Endodermal cell (in vitro differentiated cells): ENCODE results near the gene NEB. TPM values are rescaled to one million over a fixed set of nuclear protein-coding genes. Genes with fewer than 3 reads are reported as not detected.
"Not testable (repeated sequence)": the region's sequence is repeated elsewhere in the genome, so short reads cannot be mapped to it uniquely, and the experiment has no call there.

Experiments used
- DNase-seq: peaks from one replicate; pipeline ENCODE4 v3.0.0-alpha.2; 2017
- H3K27ac ChIP-seq: 2 replicates; pipeline ENCODE4 v1.5.1; 2013; ENCODE audit warnings: mild to moderate bottlenecking, low read depth, low read length, moderate library complexity
- H3K27me3 ChIP-seq: 2 replicates; pipeline ENCODE4 v1.6.1; 2013; ENCODE audit warnings: mild to moderate bottlenecking, low read length, moderate library complexity; ENCODE audit not compliant: insufficient read depth, control insufficient read depth, poor library complexity, severe bottlenecking
- H3K36me3 ChIP-seq: 2 replicates; pipeline ENCODE4 v1.7.0; 2013; ENCODE audit warnings: mild to moderate bottlenecking, low read length, moderate library complexity; ENCODE audit not compliant: control insufficient read depth, insufficient read depth
- H3K4me1 ChIP-seq: one replicate; pipeline ENCODE4 v1.7.0; 2013; ENCODE audit warnings: low read length; ENCODE audit not compliant: control insufficient read depth, insufficient read depth
- H3K4me3 ChIP-seq: 2 replicates; pipeline ENCODE4 v1.5.1; 2013; ENCODE audit warnings: mild to moderate bottlenecking, low read length, moderate library complexity
- H3K9ac ChIP-seq: 2 replicates; pipeline ENCODE4 v1.6.1; 2013; ENCODE audit warnings: mild to moderate bottlenecking, low read length, moderate library complexity; ENCODE audit not compliant: poor library complexity, severe bottlenecking; ENCODE audit errors: extremely low read depth
- H3K9me3 ChIP-seq: 2 replicates; pipeline ENCODE4 v1.6.1; 2013; ENCODE audit warnings: mild to moderate bottlenecking, low read length, moderate library complexity; ENCODE audit not compliant: control insufficient read depth
- H3K27ac Mint-ChIP-seq: 2 replicates; pipeline ENCODE4 v1.8.0; 2020; ENCODE audit warnings: mixed read lengths
- H3K27me3 Mint-ChIP-seq: 2 replicates; pipeline ENCODE4 v1.8.0; 2021; ENCODE audit warnings: mild to moderate bottlenecking, mixed read lengths; ENCODE audit not compliant: insufficient read depth
- H3K36me3 Mint-ChIP-seq: 2 replicates; pipeline ENCODE4 v1.8.0; 2020; ENCODE audit warnings: low read depth, mixed read lengths
- H3K4me1 Mint-ChIP-seq: 2 replicates; pipeline ENCODE4 v1.8.0; 2020; ENCODE audit warnings: mixed read lengths
- H3K4me3 Mint-ChIP-seq: 2 replicates; pipeline ENCODE4 v1.8.0; 2020; ENCODE audit warnings: mild to moderate bottlenecking, moderate library complexity, mixed read lengths
- H3K9me3 Mint-ChIP-seq: 2 replicates; pipeline ENCODE4 v1.8.0; 2020; ENCODE audit warnings: mild to moderate bottlenecking, mixed read lengths
- CTCF ChIP-seq: fragments of 200-600 bp; sonication (generic); conservative IDR thresholded peaks from 2 replicates; pipeline ENCODE4 v1.5.0; 2021; ENCODE audit warnings: antibody characterized with exemption, mild to moderate bottlenecking
- WGBS, 2 experiments: methylation state at CpG; one replicate each; pipeline versions ENCODE4 v1.1.5 to v1.1.7; 2013; ENCODE audit warnings: missing lambda C conversion rate in 2 of 2, mixed read lengths in 1 of 2; ENCODE audit not compliant: insufficient coverage in 1 of 2, insufficient read length in 1 of 2; 5-methylcytosine and 5-hydroxymethylcytosine counted together
- total RNA-seq, 2 donors: library from RNA; stranded (reverse); fragmentation: NEBNext Ultra II Directional in 1 of 2; extraction: Animal tissue kit (Norgen Biotek cat#: 25700) in 1 of 2; gene quantifications; 2 replicates in 1 of 2; 3 replicates in 1 of 2; pipeline ENCODE4 v1.2.1, GENCODE V29; 2021

The NEB gene
- total RNA-seq, 2 donors from 2014 or later, result 4.4 to 5.4 TPM

- Histone ChIP-seq H3K9me3 (no peaks in the 10 kb centered on the region), H3K27ac (no peak overlapping the region), H3K27me3 (no peaks in the 10 kb centered on the region), H3K36me3 (no peaks in the 10 kb centered on the region), H3K4me1 (no peaks in the 10 kb centered on the region), H3K4me3 (no peak overlapping the region), H3K9ac (no peak overlapping the region)
- no peak for TF ChIP-seq CTCF
- 75% methylated on average over 1 of the region's 1 CpG; no CpG with 5 or more reads in 1 of the 2 experiments for whole genome bisulfite sequencing, 2 experiments
- Mint-ChIP-seq H3K27me3 (no peaks in the 10 kb centered on the region), H3K27ac (no peak overlapping the region), H3K9me3 (no peaks in the 10 kb centered on the region), H3K4me1 (no peaks in the 10 kb centered on the region), H3K36me3 (no peaks in the 10 kb centered on the region), H3K4me3 (no peak overlapping the region)
- DNase-seq, result no peak
These were observed 122.9 kb downstream of the NEB start for GRCh38 chr2:151611351-151611750.

- TF ChIP-seq CTCF, result no peak
- Mint-ChIP-seq H3K9me3 (no peaks in the 10 kb centered on the region), H3K4me3 (no peak overlapping the region), H3K27ac (no peak overlapping the region), H3K4me1 (no peaks in the 10 kb centered on the region), H3K27me3 (no peaks in the 10 kb centered on the region), H3K36me3 (no peaks in the 10 kb centered on the region)
- no peaks in the 10 kb centered on the region for H3K9me3 ChIP-seq
- no peak overlapping the region for H3K27ac ChIP-seq
- WGBS, 2 experiments, result 81 to 95% methylated on average over 2 to 4 of the region's 4 CpGs
- no peak for DNase-seq
- H3K4me3 ChIP-seq, result no peak overlapping the region
- no peaks in the 10 kb centered on the region for H3K36me3 ChIP-seq
- H3K27me3 ChIP-seq, result no peaks in the 10 kb centered on the region
- H3K9ac ChIP-seq, result no peak overlapping the region
- H3K4me1 ChIP-seq, result no peaks in the 10 kb centered on the region
These were observed 124.0 kb downstream of the NEB start for GRCh38 chr2:151610310-151610709.

GRCh38 chr2:151609705-151610104 lies 124.6 kb downstream of the NEB start:
- H3K9me3 Mint-ChIP-seq, result no peaks in the 10 kb centered on the region
- H3K36me3 Mint-ChIP-seq, result no peaks in the 10 kb centered on the region
- no peaks in the 10 kb centered on the region for H3K4me1 Mint-ChIP-seq
- Histone ChIP-seq H3K27ac (no peak overlapping the region), H3K27me3 (no peaks in the 10 kb centered on the region), H3K9ac (no peak overlapping the region), H3K36me3 (no peaks in the 10 kb centered on the region), H3K4me3 (no peak overlapping the region), H3K4me1 (no peaks in the 10 kb centered on the region), H3K9me3 (no peaks in the 10 kb centered on the region)
- TF ChIP-seq CTCF, result no peak
- H3K4me3 Mint-ChIP-seq, result no peak overlapping the region
- 91 to 97% methylated on average over 4 of the region's 4 CpGs for WGBS, 2 experiments
- H3K27me3 Mint-ChIP-seq, result no peaks in the 10 kb centered on the region
- H3K27ac Mint-ChIP-seq, result no peak overlapping the region
- DNase-seq, result no peak

GRCh38 chr2:151607459-151608424 lies 126.5 kb downstream of the NEB start:
- not testable (repeated sequence) for DNase-seq, H3K4me3 Mint-ChIP-seq, H3K27me3 ChIP-seq, H3K4me3 ChIP-seq, H3K9me3 Mint-ChIP-seq, H3K27ac Mint-ChIP-seq, H3K36me3 ChIP-seq, H3K4me1 ChIP-seq, H3K36me3 Mint-ChIP-seq, H3K27ac ChIP-seq, H3K9ac ChIP-seq, H3K27me3 Mint-ChIP-seq, H3K9me3 ChIP-seq, H3K4me1 Mint-ChIP-seq
- no CpG with 5 or more reads among the region's 6 CpGs for WGBS, 2 experiments

- not testable (repeated sequence) for DNase-seq, H3K9me3 ChIP-seq, H3K27ac Mint-ChIP-seq, H3K9ac ChIP-seq, H3K4me1 Mint-ChIP-seq, H3K27me3 Mint-ChIP-seq, H3K4me3 Mint-ChIP-seq, H3K9me3 Mint-ChIP-seq, H3K36me3 Mint-ChIP-seq, H3K27me3 ChIP-seq, H3K4me3 ChIP-seq, H3K27ac ChIP-seq, H3K36me3 ChIP-seq, H3K4me1 ChIP-seq
- WGBS, 2 experiments, result no CpG with 5 or more reads among the region's 2 CpGs
These were observed 130.7 kb downstream of the NEB start for GRCh38 chr2:151603530-151603929.
